ENCODE data around the gene BRPF3.

The BRPF3 gene

DNA sequence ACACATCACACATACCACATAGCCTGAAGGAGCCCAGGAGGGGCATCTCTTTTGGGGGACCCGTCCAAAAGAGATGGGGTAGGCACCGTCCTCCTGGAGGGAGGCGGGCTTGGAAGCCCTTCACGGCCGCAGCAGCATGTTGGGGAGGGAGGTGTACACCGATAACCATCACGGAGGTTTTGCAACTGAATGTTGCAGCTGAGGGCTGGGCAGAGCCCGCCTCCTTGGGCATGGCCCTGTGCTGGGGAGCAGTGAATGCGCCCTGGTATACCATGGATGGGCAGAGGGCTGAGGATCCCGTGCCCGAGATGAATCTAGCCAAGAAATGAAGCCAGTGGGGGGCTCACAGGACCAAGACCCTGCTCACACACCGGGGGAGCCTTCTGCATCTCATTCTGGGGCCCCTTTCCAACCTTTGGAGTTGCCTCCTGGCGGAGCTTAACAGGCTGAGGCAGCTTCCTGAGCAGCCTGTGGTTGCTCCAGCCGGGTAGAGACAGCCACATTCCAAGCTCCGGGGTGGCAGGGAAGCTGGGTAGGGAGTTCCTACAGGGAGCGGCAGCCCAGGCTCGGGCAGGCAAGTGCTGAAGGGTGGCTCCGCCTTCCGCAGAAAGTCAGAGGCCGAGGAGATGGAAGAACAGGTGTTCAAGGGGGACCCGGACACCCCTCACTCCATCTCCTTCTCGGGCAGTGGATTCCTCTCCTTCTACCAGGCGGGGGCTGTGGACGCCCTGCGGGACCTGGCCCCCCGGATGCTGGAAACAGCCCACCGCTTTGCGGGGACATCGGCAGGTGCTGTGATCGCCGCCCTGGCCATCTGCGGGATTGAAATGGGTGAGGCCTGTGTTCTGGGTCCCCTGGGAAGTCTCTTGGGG, 73.5 kb downstream of the BRPF3 start, which contains the start of gene PNPLA1:
Gene PNPLA1 (plus strand): TSS at position 227 of the 872 bp plus-strand sequence. CDS start 400 bp downstream, at position 627.
- no peak for DNase-seq (ENCODE audit: low read depth in 2 of 2)

DNA sequence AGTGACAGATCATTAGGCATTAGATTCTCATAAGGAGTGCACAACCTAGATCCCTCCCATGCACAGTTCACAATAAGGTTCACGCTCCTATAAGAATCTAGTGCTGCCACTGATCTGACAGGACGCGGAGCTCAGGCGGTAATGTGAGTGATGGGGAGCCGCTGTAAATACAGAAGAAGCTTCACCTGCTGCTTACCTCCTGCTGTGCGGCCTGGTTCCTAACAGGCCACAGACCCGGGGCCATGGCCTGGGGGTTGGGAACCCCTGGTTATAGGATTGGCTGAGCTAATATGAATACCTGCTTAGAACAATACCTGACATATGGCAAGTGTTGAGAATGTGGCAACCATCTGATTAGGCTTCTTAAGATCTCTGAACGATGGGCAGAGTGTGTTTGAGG, 75.7 kb downstream of the BRPF3 start:
- DNase-seq (ENCODE audit: low read depth in 2 of 2): no peak

DNA sequence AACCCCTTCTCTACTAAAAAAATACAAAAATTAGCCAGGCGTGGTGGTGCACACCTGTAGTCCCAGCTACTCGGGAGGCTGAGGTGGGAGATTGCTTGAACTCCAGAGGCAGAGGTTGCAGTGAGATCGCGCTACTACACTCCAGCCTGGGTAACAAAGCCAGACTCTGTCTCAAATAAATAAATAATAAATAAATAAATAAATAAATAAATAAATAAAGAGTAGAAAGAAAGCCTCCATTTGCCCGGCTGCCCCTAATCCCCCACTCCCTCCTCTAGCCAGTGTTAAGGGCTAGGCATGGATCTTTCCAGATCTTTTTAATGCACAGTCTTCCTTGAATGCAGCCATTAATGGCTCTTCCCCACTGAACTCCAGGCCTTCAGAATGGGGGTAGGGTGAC, 76.5 kb downstream of the BRPF3 start:
- DNase-seq (ENCODE audit: low read depth in 2 of 2): no peak

DNA sequence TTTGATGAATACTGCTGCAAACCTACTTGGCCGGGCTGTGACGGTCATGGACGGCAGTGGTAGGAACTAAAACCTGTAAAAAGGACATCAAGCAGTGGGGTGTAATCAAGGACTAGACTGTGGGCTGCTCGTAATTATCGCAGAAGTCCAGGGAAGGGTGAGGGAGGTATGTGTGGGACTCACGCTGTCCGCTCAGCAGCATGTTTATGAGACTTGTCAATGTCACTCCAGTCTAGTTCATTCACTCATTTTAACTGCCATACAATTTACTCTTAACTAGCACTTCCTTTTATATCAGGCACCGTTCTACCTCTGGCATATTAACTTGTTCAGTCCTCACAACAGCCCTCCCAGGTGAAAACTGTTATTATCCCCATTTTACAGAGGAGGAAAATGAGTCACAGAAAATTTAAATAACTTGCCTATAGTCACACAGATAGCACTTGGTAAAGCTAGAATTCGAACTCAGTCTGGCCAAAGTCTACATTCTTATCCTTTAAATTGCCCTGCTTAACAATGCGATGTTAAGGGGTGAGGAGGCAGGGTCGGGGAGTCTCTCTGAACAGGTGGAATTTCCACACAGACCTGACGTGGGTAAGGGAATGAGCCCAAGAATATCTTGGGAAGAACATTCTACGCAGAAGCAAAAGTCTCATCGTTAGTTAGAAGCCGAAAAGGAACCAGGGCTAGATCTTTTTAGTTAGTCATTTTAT, 77.4 kb downstream of the BRPF3 start:
- no peak for DNase-seq (ENCODE audit: low read depth in 2 of 2)

DNA sequence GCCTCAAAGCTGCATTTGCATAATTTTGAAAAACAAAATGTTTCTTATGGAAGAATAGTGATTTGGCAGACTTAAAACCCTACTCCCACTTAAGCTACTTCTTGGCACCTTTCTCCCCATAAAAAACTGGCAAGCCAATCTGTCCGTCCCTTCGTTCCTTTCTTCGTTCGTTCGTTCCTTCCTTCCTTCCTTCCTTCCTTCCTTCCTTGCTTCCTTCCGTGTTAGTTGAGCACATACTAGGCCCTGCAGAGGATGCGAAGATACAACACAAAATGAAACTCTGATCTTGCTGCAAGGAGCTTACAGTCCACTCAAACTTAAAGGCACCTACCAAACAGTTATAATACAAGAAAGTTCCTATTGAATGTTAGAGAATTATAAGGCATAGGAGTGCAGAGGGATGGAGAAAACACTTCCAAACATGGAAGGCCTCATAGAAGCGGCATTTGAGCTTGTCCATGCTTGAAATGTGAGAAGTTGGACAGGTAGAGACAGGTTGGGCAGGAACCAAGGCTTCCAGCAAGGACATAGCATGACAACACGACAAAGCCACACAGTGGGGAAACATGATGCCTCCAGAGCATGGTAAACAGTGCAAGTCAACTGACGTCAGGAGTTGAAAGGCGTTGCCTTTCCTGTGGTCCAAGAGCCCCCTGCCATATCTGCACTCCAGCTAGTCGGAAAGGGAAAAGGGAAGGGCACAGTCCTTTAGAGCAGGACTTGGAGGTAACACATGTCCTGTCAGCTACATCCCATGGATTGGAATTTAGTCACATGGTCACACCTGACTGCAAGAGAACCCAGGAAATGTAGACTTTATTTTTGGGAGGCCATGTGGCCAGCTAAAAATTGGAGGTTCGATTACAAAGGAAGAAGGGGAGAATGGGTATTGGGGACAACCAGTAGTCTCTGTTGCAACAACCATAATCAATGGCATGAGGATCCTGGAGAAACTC, 80.3 kb downstream of the BRPF3 start:
- no peak for DNase-seq (ENCODE audit: low read depth in 2 of 2)

DNA sequence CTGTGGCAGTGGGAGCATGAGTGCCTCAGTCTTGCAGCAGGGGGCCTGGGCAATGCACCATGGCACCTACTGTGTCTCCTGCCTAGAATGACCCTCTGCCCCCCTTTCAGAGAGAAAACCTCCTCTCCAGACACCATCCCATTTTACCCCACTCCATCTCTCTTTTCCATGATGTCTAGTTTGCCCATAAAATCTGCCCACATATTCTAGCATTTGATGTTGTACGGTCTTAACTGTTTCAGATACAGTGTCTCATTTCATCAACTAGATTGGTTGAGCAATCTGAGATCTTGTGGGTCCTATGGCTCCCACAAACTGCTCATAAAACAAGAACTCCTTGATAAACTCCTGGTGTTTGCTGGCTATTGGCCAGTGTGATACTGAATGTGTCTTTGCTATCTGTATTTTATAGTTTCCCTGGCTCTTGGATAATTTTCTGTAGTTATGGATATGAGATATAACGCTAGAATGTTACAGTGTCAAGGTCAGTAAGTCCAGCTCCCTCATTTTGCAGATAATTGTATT, 81.5 kb downstream of the BRPF3 start:
- no peak for DNase-seq (ENCODE audit: low read depth in 2 of 2)

DNA sequence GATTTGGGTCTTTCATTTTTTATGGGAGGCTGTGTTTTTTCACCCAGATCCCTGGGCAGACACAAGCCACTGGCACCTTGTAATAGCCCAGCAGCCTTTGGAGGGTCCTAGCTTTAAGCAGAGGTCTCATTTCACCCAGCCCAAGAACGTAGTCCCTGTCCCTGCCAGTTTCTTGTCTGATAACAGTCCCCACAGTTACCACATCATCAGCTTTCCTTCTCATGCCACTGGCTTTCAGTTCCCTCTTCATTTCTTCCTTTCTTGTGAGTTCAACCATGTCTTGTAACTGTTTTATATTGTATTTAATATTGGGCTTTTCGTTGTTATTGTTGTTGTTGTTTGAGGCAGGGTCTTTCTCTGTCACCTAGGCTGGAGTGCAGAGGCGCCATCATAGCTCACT, 83.9 kb downstream of the BRPF3 start:
- no peak for DNase-seq (ENCODE audit: low read depth in 2 of 2)

DNA sequence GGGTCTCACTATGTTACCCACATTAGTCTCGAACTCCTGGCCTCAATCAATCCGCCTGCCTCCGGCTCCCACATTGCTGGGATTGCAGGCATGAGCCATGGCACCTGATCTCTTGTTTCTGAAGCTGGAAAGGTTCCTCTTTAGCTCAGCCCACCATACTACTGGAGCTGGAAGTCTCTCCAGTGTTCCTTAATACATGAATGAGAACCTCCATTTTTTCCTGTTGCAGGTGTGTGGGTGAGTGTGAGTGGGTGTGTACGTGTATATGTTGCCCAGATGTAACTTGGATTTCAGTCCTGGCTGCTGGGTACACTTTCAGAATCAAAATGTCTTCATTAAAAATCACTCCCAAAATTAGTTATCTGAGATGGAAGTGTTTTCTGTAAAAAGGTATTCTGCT, 84.4 kb downstream of the BRPF3 start:
- DNase-seq (ENCODE audit: low read depth in 2 of 2): no peak

All from activated CD4-positive, alpha-beta T cell treated with anti-CD3 and anti-CD28 coated beads for 24 hours (primary cell).